Brain pericyte (primary cell): ENCODE data around the gene INSRR.
A peak's percentile ranks its signal among the peaks of the same experiment; 100 is the strongest.

Experiments
- DNase-seq: peaks from one replicate; pipeline ENCODE4 v3.0.0-alpha.2; 2012; ENCODE audit warnings: low read depth, low spot score

The INSRR gene

DNA sequence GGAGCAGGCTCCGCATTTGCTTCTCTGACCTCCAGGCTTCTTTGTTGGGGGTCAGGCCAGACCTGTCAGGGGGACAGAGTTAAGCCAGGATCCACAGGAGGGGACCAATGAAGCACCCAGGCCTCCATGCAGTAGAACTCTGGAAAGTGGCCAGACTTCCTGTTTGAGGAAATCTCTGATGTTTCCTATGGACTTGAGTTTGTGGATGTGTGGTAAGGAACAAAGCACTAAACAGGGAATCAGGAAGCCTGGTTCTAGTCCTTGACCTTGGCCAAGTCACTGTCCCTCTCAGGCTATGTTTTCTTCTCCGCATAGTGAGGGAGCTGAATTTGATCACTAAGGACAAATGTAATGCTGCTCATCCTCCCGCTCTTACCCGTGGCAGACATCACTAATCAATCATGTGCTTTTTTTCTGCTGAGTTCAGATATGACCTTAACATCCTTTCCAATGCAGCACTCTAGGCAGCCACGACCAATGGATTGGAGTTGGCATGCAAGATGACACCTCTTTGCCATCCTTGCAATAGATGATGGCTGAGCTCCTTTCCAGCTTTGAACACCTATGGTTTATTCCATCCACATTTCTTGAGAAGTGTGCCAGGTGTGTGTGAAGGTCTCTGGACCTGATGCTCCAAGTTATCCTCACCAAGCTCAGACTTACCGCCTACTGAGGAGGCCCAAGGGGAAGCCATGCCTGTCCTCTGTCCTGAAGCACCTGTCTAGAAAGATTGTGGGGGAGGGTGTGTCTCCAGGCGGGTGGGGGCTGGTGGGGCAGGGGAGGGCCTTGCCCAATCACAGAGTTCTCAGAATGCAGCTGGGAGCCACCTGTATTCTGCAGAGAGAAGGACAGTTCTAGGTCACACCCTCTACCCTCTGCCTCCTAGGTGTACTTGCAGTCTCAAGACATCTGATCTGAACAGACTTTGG is 52.1 kb downstream of the INSRR start:
- DNase-seq, result no peak

DNA sequence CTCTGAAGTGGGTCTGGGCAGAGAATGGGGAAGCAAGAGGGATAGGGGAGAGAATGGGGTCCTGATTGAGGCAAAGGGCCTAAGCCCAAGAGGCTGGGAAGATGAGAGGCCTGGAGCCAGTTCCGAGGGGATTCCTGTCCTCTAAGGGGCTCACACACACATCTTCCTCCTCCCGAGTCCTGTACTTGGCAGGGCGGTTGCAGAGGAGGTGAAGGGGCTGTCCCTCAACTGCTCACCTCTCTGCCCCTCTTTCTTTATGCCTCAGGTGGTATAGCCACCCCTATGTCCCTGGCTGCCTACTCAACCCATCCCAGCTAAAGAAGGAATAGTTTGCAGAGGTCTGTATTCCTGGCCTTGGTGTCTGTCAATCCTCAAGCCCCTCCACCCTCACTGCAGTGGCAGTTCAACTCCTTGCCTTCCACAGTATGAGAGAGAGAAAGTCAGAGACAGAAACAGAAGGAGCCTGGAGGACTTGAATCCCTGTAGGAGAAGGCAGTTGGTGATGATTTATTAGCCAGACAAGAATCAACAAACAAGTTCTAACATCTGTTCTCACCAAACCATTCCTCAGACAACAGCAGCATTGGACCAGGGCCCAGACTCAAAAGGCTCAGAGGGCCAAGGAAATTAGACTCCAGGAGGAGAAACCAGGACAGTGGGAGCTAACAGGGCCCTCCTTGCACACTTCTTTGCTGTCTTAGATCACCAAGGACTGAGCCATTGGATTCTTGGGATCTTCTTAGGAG is 53.0 kb downstream of the INSRR start:
- DNase-seq, result peak; percentile 47

DNA sequence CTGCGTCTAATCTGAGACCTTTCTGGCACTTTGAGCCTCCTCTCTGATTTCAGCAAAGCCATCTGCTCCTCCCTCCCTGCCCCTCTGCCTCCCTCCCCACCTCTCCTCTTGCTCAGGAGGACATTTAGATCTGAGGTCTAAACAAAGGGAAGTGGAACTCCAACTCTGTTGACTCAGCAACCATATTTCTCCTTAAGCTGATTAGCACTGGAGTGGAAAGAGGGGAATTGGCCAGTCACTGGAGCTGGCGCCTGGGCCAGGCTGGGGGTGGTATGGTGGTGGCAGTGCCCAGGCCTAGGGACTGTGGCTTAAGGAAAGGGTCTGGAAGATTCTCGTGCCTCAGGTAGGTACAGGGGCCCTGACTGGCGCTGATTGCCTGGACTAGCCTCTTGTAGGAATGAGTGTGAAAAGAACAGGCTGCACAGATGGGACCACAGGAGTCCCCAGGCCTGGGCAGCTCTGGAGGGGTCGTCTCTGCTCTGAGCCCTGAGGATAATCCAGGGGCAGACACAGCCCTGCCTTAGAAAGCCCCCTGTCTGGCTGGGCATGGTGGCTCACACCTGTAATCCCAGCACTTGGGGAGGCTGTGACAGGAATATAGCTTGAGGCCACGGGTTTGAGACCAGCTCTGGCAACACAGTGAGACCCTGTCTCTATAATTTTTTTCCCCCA is 54.2 kb downstream of the INSRR start:
- DNase-seq, result no peak

DNA sequence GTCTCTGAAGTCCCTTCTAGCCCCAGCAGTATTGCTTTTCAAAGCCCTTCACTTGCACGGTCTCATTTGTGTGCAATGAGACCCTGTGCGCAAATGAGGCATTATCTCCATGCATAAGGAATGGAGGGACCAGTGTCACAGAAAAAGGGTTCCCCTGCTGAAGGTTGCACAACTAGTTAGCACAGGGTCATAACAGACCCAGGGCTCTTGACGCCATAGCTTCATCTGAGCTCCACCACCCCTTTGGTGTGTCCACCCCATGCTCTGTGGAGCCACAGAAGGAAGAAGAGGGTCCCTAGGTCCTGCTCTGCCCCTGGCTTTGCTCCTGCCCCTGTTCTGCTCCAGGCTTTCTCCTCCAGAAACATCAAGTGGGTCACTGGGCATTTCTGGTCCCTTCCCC is 54.9 kb downstream of the INSRR start:
- DNase-seq, result no peak

DNA sequence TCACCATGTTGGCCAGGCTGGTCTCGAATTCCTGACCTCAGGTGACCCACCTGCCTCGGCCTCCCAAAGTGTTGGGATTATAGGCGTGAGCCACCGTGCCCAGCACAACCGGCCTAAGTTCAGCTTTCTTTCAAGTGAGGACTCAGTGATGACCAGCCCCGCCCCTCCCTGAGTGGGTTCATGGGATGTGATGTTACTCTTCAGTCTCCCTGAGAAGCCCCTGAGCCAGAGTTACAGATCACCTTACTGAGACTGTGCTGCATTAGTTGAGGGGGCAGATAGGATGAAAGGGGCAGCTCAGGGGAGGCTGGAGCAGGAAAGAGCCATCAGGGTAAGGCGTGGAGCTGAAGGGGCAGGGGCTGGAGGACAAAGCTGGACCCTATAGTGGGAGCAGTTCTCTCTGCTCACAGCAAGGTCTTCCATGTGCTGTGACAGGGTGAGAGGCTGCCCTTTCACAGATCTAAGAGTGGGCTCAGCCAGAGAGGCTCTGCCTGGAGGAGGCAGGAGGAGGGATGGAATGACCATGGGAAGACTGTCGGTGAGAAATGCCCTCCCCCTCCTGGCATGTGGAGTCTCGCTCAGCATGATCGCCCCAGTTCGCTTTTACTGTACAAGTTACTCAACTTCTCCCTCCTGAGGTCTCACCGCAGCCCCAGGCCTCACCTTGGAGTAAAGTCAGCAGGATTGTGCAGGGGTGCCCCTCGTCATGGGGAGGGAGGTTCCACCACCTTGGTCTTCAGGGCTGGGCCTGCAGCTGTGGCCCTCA is 55.6 kb downstream of the INSRR start:
- DNase-seq, result no peak

DNA sequence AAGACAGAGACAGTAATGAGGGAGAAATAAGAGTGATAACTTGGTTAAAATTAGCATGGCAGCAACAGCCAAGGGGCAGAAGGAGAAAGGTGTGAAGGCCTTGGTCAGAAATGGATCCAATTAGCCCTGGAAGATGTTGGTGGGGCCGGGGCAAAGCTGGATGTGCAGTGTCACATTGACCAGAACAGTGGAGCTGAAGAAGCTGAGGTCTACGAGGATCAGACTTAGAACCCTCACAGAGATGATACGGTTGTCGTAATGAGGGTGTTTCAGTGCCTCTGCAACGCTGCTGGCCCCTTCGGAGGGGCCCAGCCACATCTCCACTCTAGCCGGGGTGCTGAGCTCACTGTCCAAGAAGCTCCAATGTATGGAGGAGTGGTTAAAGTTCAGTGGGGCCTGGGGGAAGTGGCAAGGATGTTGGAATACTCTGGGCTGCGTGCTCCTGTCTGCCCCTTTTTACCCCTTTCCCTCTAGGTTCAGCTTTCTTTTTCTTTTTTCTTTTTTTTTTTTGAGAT is 56.4 kb downstream of the INSRR start:
- DNase-seq, result no peak

DNA sequence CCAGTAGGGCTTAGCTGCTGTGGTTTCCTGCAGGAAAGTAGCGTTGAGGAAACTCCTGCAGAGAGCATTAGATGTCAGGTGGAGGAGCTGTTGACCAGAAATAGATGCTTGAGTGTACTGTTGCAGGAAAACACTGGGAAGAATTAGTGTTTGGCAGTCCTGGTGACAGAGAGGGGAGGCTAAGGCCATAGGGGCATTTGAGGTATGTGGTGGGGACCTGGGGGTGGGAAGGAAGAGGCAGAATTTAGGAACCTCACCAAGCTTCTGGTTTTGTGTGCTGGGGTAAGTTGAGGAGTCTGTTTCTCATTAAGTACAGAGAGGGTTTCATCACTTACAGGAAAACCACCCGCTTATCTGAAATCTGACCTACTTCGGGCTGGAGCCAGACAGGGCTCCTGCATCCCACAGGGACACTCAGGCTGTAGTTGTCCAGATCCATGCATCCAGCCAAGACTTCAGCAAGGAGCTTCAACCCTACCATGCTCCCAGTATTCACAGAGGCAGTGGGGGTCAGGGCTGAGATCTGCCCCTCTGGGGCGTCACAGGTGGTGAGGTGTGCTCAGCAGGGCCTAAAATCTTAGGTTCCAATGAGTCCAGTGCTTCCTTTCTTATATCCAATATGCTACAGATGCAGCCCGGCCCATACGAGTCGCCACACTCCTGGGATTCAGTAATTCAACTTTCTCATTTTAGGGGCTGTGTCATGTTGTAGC is 57.4 kb downstream of the INSRR start:
- DNase-seq, result peak; percentile 70

DNA sequence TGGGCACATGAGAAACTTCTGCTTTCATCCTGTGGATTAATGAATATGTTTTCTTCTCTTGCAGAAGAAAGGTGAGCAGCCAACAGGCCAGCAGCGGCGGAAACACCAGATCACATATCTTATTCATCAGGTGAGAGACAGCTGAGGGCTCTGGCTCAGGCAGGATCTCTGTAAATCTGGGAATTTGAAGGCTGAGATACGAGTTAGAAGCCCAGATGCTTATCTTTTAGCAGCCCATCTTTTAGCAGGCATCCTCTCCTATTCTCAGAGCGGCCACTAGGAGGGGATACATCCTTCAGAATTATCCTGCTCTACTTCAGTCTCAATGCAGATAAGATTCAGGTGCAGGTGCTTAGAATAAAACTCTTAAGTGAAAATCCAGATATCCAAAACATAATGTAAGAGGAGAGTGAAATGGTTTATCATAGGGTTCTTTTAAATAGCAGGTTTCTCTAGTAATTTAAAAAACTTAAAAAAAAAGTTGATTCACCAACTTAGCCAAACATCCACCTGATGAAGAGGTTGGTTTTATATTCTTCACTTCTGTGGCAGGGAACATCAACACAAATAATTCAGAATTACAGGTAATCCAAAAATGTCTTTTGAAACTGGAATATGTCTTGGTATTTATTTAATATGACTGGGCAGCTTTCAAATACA is 61.6 kb downstream of the INSRR start:
- no peak for DNase-seq

DNA sequence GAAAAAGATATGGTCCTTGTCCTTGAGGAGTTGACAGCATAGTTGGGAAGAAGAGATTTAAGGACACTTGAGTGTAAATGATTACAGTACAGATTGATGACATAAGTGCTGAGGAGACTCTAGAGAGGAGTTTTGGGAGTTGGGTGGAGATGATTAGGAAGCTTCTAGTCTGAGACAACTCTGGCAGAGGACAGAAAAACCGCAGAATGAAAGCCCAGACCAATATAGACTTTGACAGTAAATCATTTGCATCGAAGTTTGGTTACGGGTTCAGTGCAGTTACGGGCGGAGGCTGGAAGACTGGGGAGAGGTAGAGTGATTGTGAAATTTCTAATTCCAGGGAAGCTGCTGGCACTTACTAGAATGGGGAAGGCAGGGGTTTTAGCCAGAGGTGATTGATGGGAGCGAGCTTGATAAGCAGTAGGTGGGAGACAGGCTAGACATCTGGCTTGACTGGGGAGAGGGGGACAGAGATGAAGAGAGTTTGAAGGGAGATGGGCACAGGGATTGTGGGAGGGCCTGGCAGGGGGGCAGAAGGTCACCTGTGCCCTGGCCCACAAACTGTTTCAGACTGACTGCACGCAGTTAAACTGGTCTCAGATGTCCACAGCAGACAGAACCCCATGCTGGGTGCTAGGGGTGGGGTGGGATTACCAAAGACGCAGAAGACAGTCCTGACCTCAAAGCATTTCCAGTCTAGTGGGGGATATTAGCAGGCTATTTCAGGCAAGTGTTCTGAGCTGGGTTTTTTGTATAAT is 62.4 kb downstream of the INSRR start:
- DNase-seq, result no peak

DNA sequence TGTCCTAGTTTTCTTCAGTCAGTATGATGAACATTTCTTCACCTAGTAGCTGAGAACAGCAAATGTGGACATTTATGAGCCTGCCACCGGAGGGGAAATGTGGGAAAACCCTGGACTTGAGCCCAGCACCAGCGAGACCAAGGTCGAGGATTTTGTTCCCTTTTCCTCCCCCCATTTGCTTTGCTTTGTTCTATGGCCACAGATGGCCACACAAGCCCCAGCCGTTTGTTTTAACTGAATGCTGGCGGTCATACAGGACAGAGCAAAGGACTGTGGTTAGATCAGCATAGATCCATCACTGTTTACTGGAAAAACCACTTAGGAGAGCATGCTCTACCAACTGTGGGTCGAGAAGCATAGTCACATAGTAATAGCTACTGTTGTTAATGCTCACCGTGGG is 63.1 kb downstream of the INSRR start:
- DNase-seq, result no peak

DNA sequence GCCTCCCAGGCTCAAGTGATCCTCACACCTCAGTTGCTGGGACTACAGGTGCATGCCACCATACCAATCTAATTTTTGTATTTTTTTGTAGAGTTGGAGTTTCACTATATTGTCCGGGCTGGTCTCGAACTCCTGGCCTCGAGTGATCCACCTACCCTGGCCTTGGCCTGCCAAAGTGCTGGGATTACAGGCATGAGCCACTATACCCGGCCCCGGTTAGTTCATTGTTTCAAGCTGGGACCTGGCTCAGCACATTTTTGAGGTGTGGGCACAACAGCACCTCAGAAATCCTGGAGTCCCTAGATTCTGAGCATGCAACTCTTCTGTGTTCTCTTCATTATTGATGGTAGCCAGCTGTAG is 63.6 kb downstream of the INSRR start:
- DNase-seq, result no peak

DNA sequence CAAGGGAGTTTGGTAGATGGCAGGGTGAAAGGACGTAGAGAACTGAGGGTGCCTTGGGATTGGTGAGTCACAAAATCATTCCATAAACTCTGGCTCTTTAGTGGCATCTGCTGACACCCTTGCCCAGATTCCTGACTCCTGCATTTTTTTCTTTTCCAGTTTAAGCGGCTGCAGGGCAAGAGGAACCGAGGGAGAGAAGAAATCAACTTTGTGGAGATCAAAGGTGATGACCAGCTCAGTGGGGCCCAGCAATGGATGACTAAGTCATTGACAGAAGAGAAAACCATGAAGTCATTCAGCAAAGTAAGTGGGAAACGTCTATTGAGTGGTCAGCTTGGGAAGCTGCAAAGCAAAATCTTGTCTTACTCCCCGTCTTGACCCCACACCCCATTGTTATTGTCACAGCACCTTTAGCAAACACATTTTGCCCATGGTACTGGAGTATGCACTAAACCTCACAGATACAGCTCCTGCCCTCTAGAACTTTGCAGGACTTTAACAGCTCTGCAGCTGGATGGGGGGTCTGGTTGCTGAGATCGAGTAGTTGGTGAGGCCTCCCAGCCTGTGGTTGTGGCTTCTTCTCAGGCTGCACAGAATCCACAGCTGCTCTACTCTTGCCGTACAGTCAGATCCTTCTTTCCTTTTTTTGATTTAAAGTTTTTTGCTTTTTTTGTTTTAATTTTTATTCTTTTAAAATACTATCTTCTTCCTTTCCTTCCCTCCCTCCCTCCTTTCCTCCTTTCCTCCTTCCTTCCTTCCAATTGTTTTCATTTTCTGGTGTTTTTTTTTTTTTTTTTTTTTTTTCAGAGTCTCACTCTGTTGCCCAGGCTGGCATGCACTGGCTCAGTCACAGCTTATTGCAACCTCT is 64.2 kb downstream of the INSRR start:
- DNase-seq, result no peak
